GM19328 (cell line): ENCODE data around the gene DNASE1L3.
"Not testable (repeated sequence)": the region's sequence is repeated elsewhere in the genome, so short reads cannot be mapped to it uniquely, and the experiment has no call there.

Experiments
- ATAC-seq: cut with Tn5 transposase; IDR thresholded peaks from one replicate; pipeline ENCODE4 v1.9.1; 2021; ENCODE audit warnings: mild to moderate bottlenecking, moderate library complexity; ENCODE audit not compliant: unreplicated experiment

DNASE1L3 gene

DNA sequence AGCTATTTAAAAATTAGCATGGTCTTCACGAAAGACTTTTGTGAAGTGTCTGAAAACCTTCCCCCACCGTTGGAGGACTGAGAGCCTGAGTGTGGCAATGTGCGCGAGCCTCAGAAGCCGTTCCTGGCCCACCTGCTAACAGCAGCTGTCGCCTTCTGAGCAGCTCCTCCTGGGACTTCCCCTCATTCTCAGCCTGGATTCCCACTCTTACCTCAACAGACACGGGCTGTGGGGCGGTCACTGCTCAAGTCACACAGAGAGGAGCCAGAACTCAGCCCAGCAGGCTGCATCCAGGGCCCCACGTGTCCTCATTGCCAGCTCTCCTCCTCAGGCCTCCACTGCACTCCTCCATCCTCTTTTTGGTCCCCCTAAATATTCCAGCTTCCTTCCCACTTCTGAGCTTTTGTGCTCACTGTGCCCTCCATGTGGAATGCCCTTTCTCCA, 7.8 kb downstream of the DNASE1L3 start:
- ATAC-seq, result no peak

DNA sequence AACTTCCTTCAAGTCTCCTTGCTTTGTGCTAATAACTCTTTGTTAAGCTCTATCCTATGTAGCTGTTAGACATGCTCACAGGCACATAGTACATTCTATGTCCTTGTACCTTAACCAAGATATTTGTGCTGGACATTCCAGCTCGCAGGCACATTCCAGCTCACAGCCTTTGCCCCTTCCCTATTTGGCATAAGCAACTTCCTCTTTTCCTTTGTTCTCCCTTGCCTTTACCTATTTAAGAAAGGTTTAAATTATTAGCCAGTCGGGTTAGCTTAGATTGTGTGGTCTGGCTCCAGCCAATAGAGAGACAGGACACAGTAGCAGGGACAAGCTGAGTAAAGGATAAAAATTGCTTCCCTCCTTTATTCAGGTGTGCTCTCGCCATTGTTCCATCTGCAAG, 9.3 kb downstream of the DNASE1L3 start:
- ATAC-seq, result not testable (repeated sequence)

DNA sequence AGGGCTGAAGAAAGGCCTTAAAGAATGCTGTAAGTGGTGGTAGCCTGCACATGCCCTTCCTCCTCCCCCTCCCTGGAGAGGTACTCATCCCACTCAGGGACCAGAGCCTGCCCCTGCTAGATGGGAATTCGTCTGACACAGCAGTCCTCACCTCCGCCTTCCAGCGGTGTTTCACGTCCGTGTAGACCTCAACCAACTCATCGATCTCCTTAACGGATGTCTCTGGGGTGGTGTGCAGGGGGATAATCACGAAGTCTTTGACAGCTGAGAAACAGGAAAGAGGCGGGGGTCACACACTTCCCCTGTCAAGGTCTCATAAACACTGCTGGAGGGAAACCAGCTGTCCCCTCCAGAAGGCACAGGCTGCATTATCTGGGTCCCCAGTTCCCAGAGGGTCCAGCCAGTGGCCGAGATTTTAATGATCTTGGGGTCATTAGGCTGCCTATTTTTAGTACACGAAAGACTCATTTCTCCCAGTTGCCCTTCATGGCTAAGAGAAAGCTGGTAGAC, 9.9 kb downstream of the DNASE1L3 start:
- no peak for ATAC-seq

DNA sequence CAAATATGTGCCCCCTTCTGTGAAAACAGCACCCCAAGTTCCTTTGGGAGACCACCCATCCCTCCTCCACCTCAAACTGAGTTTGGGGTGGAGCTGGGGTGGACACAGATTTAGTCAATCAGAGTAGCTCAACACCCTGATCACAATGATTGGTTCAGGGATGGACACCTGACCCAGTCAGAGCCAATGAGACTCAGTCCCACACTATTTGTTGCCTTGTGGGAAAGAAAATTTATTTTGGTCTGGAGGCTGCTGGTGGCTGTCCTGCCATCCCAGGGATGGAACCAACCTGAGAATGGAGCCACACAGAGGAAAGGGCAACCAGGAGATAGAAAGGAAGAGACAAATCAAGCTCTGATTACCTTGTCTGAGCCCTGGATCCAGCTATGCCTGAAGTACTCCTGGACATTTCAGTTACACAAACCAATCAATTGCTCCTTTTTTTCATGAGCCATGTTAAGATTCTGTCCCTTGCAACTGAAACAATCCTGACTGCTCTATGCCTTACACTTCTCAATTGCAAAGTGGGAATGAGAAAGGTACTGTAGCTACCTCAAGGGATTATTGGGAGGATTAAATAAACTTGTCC, 10.6 kb downstream of the DNASE1L3 start:
- ATAC-seq, result no peak

DNA sequence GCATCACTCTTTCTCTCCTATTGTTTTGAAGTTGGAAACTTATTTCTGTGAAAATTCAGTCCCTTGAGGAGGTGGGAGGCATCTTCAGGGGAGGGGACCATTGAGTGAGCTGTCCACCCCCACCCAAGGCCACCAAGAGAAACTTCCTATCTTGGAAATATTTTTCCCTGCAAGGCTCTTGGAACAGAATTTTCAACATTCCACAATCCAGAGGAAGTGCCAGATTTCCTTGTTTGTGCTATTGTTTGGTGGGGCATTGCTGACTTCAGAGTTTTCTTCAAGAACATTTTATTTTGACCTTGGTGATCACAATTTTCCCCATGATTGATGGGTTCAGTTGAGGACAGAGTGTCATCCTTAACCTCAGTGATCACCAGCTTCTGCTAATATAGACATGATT, 12.0 kb downstream of the DNASE1L3 start:
- ATAC-seq, result no peak

DNA sequence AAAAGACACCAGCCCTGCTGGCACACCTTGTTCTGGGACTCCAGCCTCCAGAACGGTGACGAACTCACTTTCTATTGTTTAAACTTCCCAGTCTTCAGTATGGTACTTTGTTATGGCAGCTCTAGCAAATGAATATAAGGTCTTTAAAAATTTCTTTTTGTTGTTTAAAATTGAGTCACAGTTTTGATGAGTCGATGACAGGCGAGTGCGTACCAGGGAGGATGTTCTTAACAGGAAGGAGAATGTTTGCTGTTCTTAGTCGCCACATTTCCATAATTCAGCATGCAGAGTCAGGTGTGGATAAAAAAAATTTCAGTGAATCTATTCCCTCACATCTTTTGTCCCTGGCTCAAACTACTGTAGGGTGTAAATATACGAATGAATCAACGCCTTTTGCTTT, 12.4 kb downstream of the DNASE1L3 start:
- ATAC-seq, result no peak

DNA sequence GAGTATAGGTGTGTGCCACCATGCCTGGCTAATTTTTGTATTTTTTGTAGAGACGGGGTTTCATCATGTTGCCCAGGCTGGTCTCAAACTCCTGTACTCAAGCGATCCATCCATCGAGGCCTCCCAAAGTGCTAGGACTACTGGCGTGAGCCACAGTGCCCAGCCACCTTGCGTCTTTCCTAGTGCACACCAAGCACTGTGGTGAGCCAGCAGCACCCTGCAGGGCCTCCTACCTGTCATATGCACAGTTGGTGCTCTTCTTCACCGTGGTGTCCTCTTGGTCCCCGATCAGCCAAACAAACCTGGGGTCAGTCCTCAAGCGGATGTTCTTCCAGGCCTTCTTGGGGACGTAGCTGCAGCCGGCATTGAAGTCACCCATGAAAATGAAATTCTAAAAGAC, 13.2 kb downstream of the DNASE1L3 start:
- ATAC-seq, result no peak

DNA sequence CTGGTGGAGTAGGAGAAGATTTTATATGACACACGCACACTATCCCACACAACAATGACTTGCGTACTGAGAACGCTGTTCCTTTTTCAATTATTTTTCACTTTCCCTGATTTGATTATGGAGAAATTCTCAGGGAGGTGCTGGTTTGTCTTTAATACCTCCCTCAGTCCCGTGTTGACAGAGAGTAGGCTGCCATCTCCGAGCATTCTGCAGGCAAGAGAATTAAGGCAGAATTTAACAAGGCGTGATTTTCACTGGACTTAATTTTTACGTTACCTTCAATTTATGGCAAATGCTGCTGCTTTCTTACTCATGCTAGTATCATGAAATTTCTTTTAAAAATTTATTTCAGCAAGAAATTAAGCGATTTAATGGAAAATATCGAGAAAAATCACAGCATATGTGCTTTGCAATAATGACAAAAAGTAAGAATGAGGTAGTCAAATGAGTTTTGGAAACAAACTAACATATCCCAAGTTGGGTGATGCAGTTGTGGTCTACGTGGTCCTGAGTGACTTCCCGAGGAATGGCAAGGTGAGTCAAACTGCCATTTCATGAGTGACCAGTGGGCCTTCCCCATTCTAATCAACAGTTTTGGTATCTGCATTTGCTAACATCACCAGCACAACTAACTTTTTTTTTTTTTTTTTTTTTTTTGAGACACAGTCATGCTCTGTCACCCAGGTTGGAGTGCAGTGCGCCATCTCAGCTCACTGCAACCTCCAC, 16.9 kb downstream of the DNASE1L3 start:
- no peak for ATAC-seq

DNA sequence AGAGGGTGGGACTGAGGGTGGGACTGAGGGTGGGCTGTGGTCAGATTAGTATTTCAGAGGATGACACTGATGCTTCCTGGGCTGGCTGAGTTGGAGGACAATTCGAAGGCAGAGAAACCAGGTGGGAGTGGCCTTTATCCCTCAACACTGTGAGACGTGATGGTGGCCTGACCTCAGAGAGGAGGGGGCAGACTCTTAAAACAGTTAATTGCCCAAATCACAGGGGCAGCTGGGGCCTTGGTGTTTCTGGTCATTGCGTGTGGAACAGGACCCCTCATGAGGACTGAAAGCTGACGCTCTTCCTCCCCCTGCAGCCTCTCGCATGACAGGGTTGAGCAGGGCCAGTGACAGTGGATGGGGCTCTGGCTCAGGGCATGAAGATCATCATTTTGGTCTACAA, 18.7 kb downstream of the DNASE1L3 start:
- ATAC-seq, result no peak

DNA sequence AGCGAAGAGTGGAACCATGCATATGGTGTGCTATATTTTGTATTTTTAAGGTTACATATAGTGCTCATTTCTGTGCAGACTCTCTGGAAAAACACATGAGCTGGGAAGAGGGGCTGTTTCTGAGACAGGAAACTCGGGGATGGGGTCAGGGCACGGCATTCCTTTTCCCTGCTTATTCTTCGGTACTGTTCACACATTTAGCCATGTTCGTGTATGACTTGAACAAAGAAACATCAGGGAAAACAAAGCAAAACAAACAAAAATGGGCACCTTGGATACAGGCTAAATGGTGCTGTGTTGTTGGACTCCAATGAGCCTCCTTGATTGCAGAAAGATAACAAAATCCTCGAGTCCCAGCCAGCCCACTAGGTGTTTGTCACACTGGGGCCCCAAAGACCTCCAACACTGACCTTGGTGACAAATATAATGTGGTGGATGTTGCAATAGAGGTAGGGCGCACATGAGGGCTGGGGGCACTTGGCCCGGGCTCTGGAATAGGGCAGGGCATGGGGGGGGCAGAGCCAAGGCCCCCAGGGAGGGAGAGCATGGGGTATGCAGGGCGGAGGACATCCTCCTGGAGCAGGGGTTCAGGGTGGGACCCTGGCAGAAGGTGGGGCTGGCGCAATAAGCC, 19.3 kb downstream of the DNASE1L3 start:
- ATAC-seq, result no peak

DNA sequence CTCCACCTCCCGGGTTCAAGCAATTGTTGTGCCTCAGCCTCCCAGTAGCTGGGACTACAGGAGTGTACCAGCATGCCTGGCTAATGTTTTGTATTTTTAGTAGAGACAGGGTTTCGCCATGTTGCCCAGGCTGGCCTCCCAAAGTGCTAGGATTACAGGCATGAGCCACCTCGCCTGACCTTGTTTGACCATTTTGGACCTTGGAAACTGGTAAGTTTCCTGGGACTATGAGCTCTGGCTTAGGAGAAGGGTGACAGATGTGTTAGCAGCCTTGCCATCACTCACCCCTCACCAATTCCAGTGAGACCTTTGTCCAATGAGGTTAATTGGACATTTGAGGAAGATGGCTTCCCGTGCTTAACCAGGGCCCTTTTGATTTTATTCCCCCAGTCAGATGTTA, 19.9 kb downstream of the DNASE1L3 start:
- ATAC-seq, result no peak

DNA sequence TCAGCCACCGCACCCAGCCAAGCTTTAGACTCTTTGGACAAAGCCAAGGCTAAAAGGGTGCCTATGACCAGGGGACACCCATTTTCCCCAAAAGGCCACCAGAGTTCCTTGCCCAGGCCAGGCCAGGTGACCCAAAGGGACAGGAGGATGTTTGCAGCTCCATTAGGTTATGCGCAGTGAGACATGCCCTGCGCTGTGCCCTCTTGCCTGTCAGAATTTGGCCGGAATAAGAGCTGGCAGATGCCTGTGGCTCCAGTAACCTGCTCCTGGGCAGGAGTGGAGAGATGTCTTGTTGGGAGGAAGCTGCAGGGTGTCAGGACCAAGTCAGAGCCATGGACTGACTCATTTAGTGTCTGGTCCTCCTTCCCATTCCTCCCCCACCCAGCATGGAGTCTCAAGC, 20.5 kb downstream of the DNASE1L3 start:
- no peak for ATAC-seq

DNA sequence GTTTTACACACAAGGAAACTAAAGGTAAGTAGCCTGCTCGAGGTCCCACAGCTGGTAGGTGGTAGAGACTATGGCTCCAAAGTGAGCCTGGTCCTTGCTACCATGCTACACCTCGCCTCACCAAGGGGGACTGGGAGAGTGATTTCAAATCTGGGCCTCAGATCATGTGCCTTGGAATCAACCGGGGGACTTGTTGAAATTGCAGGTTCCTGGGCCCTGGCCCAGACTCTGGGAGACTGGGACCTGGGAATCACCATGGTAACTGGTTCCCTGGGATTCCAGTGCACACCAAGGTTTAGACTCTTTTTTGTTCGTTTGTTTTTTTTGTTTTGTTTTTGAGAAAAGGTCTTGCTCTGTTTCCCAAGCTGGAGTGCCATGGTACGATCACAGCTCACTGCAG, 21.1 kb downstream of the DNASE1L3 start:
- no peak for ATAC-seq

DNA sequence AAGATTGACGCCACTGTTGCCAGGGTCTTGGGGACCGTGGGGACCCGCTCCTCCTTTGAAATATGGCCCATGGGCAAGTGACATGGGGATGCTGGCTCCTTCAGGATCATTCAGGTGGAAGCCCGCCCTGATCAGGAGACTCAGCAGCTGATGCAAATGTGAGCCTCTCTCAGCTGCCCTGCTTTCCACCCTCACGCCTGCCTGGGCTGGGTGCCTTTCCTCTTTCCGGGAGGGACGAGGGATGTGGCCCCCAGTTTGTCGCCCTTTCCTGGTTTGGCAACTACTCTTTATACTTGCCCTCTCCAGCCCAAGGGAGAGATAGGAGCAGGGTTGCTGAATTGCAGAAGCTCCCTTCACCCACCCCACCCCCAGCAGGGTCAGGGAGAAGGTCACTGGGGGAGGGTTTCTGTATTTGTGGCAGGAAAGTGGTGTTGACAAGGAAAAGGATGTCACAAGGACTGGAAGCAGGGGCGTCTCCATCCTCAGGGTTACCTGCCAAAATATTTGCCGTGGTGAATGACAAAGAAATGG, 21.8 kb downstream of the DNASE1L3 start:
- no peak for ATAC-seq

DNA sequence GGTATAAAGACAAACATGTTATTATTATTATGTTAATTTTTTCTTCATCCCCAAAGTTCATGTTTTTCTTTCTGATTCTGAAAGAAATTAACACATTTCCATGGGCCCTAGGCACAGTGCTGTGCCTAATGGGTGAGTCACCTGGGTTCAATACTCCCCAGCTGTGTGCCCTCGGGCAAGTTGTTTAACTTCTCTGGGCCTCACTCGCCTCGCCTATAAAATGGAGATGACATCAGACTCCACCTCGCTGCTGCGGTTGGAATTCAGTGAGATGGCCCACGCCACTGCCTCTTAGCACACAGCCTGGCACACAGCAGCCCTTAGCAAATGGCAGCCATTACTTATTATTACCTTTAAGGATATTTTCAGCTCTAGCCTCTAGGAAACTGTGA, 22.6 kb downstream of the DNASE1L3 start:
- no peak for ATAC-seq

DNA sequence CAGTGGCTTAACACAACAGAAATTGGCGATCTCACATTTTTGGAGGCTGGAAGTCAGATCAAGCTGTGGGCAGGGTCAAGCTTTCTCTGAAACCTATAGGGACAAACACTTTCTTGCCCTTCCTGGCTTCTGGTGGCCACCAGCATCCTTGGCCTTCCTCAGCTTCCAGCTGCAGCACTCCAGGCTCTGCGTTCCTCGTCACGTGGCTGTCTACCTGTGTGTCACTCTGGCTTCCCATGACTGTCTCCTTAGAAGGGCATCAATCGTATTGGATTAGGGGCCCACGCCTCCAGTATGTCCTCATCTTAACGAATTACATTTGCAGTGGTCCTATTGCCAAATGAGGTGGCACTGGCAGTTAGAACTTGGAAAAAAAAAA, 25.8 kb downstream of the DNASE1L3 start:
- no peak for ATAC-seq

DNA sequence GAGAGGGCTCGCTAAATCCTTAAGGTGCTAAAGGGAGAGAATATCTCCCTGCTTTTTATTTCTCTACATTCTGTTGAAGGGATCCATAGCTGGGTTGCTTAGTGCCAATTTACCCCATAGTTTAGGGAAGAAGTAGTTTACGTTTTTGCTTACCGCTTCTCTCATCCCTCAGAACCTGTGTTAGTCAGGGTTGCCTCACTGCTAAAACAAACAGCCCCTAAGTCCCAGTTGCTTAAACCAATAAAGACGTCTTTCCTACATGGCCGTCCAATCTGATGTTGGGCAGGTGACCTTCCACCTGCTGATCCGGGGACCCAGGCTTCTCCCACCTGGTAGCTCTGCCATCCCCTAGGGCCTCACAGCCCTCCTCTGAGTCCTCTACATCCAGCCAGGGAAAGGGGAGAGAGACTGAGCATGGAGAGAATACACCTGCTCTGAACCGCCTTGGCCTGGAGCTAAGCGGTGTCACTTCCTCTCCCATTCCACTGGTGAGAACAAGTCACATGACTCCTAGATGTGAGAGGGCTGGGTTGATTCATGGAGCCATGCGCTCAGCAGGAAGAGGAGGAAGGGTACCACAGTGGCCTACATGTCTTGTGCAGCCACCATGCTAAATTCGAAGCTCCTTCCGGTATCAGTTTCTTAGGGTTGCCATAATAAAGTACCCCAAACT, 26.3 kb downstream of the DNASE1L3 start:
- ATAC-seq, result no peak

DNA sequence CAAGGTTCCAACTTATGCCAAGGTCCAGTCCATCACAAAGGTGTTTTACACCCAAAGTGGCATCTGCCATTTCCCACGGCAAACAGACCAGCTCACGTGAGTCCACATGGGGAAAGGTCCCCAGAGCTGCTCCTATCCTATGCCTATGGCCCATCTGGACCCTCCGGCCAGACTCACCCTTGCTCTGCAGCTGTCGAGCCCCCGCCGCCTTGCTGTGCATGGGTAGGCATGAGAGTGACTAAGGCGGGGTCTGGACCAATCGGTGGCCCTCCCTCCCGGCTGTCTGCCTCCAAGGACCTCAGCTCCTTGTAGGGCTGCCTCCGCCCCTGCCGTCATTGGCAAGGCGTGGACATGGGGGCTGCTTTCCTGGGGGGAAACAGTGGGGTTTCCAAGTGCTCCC, 26.9 kb downstream of the DNASE1L3 start:
- ATAC-seq, result no peak

DNA sequence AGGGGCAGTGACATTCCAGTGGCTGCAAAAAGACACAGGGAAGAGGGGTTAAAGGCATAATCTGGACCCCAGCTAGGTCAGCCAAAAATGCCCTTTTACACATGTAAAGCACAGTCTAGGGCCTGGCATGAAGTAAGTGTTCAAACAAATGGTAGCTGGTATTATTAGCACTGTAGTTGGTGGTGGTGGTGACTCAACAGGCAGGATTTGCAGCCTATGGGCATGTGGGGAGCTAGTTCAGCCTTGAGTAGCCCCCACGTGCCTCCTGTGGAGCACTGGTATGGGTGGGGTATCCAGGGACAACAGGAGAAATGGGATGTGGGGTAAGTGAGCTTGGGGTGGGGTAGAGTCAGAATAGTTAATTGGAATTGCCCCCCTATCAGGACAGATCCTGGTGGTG, 27.6 kb downstream of the DNASE1L3 start:
- ATAC-seq, result no peak

DNA sequence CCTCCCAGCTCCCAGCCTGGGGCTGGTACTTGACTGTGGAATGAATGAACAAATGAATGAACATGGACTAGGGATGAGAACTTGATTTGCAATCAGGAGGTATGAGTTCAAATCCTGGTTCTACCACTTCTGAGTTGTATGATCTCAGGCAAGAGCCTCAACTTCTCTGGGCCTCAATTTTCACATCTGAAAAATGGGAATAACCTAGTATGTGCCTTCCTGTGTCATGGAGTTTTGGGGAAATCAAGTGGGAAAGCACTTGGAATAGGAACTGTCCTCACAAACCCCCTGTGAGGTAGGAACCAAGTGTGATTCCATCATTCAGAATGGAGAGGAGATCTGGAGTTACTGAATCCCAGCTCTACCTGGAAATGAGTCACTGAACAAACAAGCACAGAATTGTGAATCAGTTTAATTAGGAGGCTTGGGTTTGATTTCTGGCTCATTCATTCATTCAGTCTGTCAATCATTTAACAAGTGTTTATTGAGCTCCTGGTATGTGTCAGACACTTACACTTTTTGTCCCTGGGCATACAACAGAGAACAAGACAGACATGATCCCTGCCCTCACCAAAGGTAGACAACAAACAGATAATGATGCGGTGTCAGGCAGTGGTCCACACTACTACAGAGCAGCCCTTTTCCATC, 29.7 kb downstream of the DNASE1L3 start:
- no peak for ATAC-seq
